ENCODE measurements around the gene SLC1A4. TPM values are rescaled to one million over a fixed set of nuclear protein-coding genes. Genes with fewer than 3 reads are reported as not detected.
"Not testable (repeated sequence)": the region's sequence is repeated elsewhere in the genome, so short reads cannot be mapped to it uniquely, and the experiment has no call there.

The SLC1A4 gene
- total RNA-seq, 4 donors from 2014 or later, result 6.9 to 36.6 (median 12.7) TPM

- no peak for DNase-seq
- no peaks in the 10 kb centered on the region for H3K9me3 ChIP-seq
- H3K36me3 ChIP-seq, result no peaks in the 10 kb centered on the region
- H3K4me1 ChIP-seq, result no peaks in the 10 kb centered on the region
- intact Hi-C loops (cut with DNase I; ENCODE audit: low total_unique reads), result no loop called here
- H3K27ac ChIP-seq, result no peak overlapping the region
- no peaks in the 10 kb centered on the region for H3K27me3 ChIP-seq
- no peak overlapping the region for H3K4me3 ChIP-seq
- TF ChIP-seq CTCF (IDR thresholded peaks at IDR 0.05) (no peak), POLR2A (IDR thresholded peaks at IDR 0.05) (no peak)
Observed at GRCh38 chr2:64966017-64966416, 23.2 kb upstream of the SLC1A4 start.

- H3K27ac ChIP-seq, result no peak overlapping the region
Observed at GRCh38 chr2:64966839-64967238, 22.4 kb upstream of the SLC1A4 start.

GRCh38 chr2:64967601-64968000, 21.6 kb upstream of the SLC1A4 start:
- no peak for DNase-seq
- no peaks in the 10 kb centered on the region for H3K4me1 ChIP-seq
- TF ChIP-seq CTCF (IDR thresholded peaks at IDR 0.05) (no peak), POLR2A (IDR thresholded peaks at IDR 0.05) (no peak)
- no peaks in the 10 kb centered on the region for H3K9me3 ChIP-seq
- intact Hi-C loops (cut with DNase I; ENCODE audit: low total_unique reads), result no loop called here
- no peak overlapping the region for H3K27ac ChIP-seq
- H3K4me3 ChIP-seq, result no peak overlapping the region
- no peaks in the 10 kb centered on the region for H3K27me3 ChIP-seq
- no peaks in the 10 kb centered on the region for H3K36me3 ChIP-seq

More at GRCh38 chr2:64966839-64967238, 22.4 kb upstream of the SLC1A4 start:
- Histone ChIP-seq H3K4me1 (no peaks in the 10 kb centered on the region), H3K36me3 (no peaks in the 10 kb centered on the region), H3K27me3 (no peaks in the 10 kb centered on the region), H3K9me3 (no peaks in the 10 kb centered on the region), H3K4me3 (no peak overlapping the region)
- TF ChIP-seq POLR2A (IDR thresholded peaks at IDR 0.05) (no peak), CTCF (IDR thresholded peaks at IDR 0.05) (no peak)
- DNase-seq, result no peak
- intact Hi-C loops (cut with DNase I; ENCODE audit: low total_unique reads), result no loop called here

GRCh38 chr2:64969086-64969485, 20.1 kb upstream of the SLC1A4 start:
- H3K27ac ChIP-seq; H3K27me3 ChIP-seq; H3K4me3 ChIP-seq; DNase-seq; H3K4me1 ChIP-seq; H3K9me3 ChIP-seq; H3K36me3 ChIP-seq; intact Hi-C loops (cut with DNase I; ENCODE audit: low total_unique reads): not testable (repeated sequence)

- Histone ChIP-seq H3K36me3 (no peaks in the 10 kb centered on the region), H3K4me1 (no peaks in the 10 kb centered on the region), H3K27me3 (no peaks in the 10 kb centered on the region), H3K27ac (no peak overlapping the region), H3K4me3 (no peak overlapping the region), H3K9me3 (no peaks in the 10 kb centered on the region)
- DNase-seq, result no peak
- TF ChIP-seq POLR2A (IDR thresholded peaks at IDR 0.05), result no peak
- no peak for TF ChIP-seq CTCF (IDR thresholded peaks at IDR 0.05)
- intact Hi-C loops (cut with DNase I; ENCODE audit: low total_unique reads), result no loop called here
Observed at GRCh38 chr2:64970495-64970894, 18.7 kb upstream of the SLC1A4 start.

GRCh38 chr2:64972426-64972825, 16.8 kb upstream of the SLC1A4 start:
- Histone ChIP-seq H3K4me3 (no peak overlapping the region), H3K4me1 (no peaks in the 10 kb centered on the region), H3K9me3 (no peaks in the 10 kb centered on the region), H3K27me3 (no peaks in the 10 kb centered on the region), H3K36me3 (no peaks in the 10 kb centered on the region), H3K27ac (no peak overlapping the region)
- TF ChIP-seq POLR2A (IDR thresholded peaks at IDR 0.05), result no peak
- TF ChIP-seq CTCF (IDR thresholded peaks at IDR 0.05), result no peak
- intact Hi-C loops (cut with DNase I; ENCODE audit: low total_unique reads), result no loop called here
- DNase-seq, result no peak

Data from uterus (tissue), 4 donors.